AG08395 (cell line): ENCODE measurements around the gene SELENON.

Source experiments
- DNase-seq: peaks from one replicate; pipeline ENCODE4 v3.0.0; 2012; ENCODE audit warnings: mixed read lengths, low spot score

The SELENON gene

DNA sequence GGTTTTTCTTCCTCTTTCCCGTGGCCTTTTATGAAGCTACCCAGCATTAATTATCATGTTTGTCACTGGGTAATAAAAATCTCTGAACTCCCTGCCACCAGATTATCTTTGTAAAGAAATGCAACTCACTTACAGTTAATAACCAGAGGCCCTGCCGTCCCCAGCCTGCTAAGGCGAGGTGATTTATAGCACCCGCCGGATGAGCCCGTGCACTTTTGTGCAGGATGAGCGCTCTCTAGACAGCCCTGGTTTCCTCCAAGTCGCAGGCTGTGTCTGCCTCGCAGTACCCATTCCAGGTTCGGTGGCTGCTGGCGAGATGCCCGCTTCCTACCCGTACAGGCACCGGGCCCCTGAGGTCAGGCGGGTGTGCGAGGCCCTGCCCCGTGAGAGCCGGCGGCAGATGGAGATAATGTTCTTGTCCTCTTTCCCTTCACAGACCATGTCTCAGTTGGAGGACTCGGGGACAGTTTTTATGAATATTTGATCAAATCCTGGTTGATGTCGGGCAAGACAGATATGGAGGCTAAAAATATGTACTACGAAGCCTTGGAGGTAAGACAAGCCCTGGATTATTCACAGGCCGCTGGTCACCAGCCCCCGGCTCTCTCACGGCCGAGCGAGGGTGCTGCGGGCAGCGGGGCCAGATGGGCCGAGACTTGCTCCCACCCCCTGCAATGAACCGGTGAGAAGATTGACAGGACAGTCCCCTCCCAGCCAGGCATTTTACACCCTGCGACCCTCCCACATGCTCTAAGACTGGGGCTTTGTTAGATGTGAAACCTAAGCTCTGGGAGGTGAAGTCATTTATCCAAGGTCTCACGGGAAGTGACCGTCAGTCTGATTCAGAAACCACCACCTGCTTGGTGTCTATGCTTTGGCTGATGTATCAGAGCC, 28.5 kb upstream of the SELENON start:
- no peak for DNase-seq

DNA sequence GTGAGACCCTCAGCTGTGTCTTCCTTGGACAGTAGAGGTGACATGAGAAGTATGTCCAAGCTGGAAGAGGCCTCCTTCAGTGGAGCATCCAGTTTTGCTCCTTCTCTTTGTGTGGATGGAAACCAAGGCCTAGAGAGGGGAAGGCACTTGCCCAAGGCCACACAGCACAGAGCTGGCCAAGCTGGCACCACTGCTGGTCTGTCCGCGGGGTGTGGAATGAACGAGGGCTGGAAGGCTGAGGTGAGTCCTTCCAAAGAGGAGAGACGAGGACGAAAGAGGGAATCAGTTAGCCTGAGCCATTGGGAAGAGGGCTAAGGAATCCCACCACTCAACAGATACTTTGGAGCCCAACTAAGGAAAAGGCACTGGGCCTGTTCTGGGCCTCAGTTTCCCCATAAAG, 27.8 kb upstream of the SELENON start:
- no peak for DNase-seq

DNA sequence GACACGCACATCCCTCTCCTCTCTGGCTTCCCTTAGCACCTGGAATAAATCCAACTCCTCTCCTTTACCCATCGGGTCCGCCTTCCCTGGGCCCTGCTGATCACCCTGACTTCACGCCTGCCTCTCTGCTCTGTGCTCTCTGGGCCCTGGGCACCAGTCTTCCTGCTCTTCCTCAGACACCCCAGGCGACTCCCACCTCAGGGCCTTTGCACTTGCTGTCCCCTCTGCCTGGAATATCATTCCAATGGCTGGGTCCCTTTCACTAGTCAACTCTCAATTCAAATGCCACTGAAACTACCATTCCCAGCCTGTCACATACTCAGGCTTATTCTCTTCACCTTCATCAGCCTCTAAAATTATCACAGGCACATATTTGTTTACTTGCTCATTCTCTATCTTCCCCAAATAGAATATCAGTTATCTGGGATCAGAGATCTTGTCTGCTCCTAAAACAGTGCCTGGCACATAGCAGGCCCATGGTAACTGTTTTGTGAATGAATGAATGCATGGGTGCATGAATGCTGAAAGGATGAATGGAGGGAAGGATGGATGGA, 27.2 kb upstream of the SELENON start:
- DNase-seq, result no peak

DNA sequence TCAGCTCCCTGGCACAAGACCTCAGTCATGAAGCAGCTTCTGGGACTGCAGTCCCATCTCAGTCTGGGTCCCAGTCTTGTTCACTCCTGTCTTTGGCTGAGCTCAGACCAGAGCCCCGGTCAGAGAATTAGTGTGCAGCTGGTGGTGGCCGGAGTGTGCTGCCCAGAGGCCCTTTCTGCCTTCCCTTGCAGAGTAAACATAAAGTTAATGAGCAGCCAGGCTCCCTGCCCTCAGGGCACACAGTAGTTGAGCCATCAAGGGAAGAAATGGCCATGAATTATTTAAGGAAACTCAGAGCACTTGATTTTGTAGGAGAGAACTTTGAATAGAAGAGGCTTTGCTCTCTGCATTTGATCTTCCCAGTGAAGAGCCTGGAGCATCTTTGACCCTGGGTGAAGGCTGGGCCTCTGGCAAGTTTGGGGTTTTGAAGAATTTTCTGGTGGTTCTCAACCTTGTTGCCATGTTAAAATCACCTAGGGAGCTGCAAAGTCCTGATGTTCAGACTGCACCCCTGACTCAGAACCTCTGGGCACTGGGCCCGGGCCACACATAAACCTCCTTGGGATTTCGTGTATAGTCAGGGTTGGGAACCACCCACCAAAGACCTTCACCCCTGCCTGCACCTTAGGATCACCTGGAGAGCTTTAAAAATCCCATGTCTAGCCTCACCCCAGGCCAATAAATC, 26.4 kb upstream of the SELENON start:
- DNase-seq, result no peak

DNA sequence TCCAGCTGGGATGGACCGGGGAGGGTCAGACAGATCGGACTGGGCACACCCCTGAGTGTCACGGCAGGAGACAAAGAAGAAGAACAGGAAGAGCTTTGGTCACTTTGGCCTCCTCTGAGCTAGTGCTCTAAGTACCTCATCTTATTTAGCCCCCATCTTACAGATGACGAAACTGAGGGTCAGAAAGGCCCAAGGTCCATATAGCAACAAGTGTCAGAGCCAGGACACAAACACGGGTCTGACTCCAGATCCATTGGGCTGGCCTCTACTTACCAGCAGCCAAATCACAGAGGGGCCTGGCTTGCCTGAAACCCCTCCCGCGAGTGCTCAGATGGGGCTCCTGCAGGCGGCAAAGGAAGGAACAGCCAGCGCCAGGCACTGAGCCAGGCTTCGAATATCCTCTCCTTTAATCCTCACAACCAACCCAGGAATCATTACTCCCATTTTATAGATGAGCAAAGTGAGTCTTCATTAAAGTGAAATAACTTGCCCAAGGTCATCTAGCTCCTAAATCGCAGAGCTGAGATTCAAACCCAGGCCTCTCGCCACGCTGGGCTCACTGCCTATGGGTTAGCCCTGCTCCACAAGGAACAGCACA, 25.7 kb upstream of the SELENON start:
- no peak for DNase-seq

DNA sequence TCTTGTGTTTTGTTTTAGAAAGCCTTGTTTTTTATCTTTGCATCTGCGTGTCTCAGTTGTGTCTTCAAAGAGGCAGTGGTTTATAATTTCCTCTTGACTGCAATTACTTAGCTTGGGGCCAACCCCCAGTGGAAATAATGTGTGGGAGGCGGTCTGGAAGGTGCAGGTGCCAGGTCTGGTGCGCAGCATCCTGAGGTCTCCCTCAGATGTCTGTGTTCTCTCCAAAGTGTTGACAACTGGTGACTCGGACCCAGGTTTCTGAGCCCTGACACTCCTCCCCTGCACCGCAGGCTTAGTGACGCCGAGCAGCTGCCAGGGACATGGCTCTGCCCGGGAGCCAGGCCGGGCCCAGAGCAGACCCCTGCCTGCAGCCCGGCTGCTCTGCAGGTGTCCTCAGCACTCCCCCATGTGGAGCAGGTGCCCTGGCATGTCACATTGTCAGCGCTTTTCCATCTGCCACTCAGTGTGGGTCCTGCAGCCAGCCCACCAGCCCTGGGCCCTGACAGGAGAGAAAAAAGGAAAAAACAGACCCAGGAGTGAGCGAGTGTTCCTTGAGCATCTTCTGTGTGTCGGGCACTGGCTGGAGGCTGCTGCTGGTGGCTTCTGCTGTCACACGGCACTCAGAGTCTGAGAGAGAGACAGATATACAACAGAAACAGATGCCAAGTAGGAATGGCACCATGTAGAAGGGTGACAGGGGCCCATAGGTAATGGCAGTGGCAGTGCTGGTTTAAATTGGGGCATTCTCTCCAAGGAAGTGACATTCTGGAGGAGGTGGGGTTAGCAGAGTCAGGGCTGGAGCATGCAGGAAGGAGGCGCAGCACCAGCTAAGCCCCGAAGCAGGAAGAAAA, 24.8 kb upstream of the SELENON start:
- DNase-seq, result no peak

DNA sequence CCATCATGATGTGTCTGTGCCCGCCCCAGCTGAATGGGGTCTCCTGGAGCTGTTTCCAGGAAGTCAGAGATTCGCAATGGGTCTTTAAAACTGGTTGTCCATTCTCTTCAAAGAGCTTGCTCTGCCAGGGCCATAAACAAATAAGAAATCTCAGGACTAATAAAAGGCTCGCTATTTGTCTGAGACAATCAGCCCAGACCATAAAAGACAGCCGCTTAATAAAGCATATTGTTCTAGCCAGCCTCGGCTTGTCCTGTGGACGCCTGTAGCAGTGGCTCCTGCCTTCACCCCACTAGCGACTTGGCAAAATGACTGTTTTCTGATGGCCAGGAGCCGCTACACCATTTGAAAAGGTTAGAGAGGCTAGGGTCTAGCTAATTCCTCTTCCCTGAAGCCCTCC, 20.6 kb upstream of the SELENON start:
- DNase-seq, result no peak

DNA sequence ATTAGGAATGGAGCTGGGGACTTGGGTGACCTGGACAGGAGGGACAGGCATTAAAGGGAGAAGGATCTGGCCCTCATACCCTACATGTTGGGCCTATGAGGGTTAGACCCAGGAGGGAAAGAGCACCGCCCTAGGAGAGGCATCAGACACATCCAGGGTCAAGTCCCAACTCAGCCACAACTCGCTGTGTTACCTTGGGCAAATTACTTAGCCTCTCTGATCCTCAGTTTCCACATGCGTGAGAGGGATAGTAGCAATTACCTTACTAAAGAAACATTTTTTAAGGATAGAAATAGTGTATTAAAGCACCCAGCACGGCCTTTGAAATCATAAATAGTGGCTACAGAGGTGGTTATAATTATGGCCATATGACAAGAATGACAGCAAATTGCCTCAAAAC, 20.1 kb upstream of the SELENON start:
- no peak for DNase-seq

DNA sequence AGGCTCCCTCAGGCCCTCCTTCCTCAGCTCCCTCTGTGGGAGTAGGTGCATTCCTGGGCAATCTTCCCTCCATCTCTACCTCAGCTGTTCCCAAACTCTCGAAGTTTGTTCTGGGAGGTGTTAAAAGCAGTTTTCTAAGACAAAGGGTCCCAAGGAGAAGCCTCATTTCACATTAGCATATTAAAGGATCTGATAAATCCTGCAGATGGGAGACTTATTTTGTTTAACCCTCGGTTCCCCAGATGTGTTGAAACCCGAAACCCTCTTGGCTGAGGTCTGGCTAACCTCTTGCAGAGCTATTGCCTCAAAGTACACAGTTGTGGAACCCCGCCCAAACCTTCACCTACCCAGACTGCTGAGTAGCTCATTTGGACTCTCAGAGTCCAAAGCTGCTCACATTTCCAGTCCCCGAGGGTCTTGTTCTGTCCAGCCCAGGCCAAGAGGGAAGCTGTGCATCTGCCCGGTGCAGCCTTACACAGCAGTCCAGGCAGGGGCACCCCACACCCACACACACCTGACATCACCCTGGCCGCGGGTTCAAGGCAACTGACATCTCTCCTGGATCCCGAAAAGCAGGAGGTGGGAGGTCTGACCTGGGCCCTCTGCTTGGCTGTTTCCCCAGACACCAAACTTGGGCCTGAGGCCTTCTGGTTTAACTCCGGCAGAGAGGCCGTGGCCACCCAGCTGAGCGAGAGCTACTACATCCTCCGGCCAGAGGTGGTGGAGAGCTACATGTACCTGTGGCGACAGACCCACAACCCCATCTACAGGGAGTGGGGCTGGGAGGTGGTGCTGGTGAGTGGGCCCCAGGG, 19.5 kb upstream of the SELENON start:
- DNase-seq, result no peak

DNA sequence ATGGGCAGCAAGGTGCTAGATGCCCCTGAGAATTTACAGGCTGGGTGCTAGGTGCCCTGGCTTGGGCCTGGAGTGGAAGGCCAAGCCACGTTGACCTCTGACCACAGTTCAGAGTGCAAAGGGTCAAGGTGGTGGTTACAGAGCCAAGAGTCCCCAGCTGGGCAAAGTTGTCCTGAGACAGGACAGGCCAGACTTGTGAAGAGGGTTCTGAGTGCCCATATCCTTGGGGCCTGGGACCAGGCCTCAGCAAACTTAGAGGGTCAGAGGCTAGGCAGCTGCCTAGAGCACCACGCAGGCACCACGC, 18.9 kb upstream of the SELENON start:
- no peak for DNase-seq

DNA sequence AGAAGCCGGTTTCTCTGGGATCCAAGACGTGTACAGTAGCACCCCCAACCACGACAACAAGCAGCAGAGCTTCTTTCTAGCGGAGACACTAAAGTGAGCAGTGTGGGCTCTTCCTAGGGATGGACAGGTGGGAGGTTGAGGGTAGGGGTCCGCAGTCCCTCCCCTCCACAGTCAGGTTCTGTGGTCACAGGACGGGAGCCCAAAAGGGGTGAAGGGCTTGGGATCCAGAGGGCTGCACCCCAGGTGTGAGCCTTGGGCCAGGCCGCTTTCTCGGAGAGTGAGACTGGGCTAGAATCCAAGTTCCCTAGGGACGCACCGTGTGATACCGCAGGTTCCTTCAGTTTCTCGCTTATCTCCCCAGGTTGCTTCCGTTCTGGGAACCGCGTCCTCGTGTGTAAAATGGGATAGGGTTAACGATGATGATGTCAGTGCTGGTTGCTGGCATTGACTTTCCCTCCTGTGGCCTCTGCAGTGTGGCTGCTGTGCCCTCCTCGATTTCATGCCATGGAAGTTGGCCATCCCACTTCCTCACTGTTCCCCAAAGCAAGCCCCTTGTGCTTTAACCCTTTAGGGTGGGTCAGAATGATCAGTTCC, 17.3 kb upstream of the SELENON start:
- DNase-seq, result no peak

DNA sequence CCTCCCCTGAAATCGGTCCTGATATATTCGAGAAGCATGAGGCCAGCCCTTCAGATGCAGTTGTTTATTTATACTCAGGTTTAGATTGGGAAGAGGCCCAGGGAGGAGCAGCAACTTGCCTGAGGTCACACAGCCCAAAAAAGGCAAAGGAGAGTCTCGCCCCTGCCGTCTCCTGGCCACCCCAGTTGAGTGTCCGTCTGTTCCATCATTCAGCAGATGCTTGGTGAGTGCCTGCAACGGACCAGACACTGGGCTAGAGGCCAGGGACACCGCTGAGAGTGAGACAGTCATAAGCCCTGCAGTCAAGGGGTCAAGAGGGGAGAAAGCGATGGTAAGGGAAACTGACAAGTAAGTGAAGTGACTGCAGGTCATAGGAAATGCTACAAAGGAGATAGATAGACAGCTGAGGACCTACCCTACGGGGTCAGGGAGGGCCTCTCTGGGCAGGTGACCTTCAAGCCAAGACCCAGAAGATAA, 15.4 kb upstream of the SELENON start:
- no peak for DNase-seq

DNA sequence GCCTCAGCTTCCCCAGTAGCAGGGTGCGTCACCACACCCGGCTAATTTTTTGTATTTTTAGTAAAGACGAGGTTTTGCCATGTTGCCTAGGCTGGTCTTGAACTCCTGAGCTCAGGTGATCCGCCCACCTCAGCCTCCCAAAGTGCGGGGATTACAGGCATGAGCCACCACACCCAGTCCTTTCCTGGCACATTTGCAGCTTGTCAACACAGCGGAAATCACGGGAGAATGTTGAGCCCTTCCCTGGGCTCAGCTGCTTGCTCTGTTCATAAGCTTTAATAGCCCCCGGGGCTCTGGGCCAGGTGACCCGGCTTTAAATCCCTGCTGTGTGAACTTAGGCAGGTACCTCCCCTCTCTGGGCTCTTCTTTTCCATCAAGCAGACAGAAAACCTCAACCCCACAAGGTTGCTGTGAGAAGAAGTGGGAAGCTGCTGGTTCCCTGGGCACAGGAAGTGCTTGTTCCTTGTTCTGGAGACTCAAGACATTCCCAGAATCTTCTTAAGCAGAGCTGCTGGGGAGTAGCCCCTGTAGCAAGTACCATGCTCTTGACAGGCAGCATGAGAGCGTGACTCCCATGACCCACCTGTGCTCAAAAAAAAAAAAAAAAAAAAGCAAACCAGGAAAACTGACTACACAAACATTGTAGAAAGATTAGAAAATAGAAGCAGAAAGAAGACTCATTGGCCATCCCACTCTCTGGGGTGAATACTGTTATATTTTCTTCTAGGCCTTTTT, 14.5 kb upstream of the SELENON start:
- DNase-seq, result no peak

DNA sequence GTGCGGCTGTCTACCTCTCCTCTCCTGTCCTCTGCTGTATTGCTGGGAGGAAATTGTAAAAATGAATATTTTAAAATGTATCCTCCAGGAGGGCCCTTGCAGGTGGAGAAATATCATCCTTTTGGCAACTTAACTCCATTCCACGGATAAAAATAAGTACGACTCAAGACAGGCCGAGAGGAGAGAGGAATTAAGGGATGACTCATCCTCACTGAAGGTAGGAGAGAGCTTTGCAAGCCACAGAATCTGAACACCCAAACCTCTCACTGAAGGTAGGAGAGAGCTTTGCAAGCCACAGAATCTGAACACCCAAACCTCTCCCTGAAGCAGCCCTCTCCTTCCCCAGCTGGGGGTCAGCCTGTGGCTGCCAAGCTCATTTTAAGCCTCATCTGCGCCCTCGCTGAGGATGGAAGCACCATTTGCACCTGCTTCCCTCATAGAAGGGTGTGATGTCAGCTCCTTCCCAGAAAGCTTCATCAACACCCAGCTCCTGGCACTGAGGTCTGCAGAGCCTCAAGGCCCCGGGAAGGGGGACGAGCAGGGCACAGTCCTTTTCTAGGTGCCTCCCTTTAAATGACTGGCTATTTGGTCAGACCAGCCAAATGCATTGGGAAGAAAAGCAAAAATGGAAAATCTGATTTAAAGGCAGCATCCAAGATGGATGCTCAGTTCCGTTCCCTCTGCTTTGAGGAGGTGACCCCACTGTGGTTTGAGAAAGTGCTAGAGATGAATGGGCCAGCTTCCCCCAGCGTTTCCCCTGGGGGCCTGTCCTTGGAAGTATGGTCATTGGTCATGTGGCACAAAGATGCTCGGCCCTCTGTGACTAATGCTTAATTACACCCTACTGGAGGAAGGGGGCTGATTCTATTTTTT, 12.9 kb upstream of the SELENON start:
- peak; percentile 52 for DNase-seq

DNA sequence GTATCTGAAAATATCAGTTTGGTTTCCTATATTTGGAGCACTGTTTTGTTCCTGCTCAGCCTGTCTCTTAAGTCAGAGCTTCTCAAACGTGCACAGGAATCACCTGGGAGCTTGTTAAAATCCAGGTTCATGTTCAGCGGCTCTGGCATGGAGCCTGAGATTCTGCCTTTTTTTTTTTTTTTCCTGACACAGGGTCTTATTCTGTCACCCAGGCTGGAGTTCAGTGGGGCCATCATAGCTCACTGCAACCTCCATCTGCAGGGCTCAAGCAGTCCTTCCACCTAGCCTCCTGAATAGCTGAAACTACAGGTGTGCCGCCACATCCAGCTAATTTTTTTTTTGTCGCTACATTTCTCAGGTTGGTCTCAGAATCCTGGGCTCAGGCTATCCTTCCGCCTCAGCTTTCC, 12.2 kb upstream of the SELENON start:
- no peak for DNase-seq

DNA sequence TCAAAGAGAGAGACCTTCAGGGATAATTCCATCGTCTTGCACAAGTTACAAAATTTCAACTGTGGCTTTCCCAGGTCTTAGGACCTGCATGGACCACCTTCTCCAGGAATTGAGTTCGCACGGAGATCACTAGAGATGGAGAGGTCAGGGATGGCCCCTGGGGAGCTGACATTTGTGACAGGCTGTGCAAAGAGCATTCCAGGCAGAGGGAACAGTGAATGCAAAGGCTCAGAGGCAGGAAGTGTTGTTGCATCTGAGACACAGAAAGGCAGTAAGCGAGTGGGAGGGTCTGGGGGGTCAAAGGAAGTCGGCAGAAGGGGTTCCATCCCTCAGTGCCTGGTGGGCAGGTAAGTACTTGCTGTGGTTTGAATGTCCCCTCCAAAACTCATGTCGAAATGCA, 9.5 kb upstream of the SELENON start:
- no peak for DNase-seq

DNA sequence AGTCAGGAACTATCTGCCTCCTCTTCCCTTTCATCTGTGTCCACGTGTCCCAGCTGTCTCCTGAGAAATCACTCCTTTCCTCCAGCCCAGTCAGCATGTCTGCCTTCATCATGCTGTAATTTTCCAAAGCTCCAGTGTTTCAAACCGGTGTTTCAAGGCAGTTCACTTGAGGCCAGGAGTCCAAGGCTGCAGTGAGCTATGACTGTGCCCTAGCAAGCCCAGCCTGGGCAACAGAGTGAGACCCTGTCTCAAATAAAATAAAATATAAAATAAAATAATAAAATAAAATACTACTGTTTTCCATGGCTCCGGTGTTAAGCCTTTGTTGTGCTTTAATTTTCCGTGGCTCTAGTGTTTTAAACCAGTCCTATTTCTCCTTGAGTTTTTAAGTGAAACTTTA, 7.9 kb upstream of the SELENON start:
- no peak for DNase-seq

DNA sequence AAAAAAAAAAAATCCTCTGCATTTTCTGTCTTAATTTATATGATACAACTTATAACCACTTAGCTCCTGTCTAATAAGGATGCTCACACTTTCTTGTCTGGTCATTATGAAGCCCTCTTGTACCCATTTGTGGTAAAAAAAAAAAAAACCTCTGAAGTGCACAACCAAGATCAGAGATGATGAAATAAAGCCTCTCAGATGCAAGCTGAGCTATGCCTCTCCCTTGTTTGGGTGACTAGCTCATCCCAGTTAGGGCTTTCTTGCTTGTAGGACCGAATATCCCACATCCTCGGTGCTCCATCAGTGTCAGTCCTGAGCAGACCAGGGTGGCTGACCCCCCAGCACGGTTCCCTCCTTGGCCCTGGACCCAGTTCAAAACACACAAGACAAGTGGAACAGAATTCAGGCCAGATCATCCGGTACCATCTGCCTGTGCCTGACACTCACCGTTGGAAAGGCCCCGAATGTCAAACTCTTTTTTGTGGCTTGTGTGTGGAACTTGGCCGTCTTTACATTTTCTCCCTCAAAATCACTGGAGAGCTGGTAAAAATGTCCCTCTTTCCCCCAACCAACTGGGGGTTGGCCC, 6.3 kb upstream of the SELENON start:
- no peak for DNase-seq

DNA sequence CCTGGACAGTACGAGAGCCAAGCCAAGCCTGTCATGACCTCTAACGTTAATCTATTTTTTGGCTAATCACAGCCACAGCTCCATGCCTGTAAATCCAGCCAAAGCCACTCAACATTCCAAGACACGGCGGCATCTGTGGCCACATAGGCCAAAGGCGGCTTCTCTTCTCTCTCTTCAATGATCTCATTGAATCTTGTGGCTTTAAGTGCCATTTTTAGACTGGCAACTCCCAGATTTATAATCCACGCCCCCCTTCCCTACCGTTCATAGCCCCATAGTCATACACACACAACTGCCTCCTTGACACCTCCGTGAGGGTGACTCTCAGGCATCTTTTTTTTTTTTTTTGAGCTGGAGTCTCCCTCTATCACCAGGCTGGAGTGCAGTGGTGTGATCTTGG, 5.7 kb upstream of the SELENON start:
- DNase-seq, result peak; percentile 46
